Neural progenitor cell (in vitro differentiated cells): ENCODE data around the gene EYS.

ENCODE experiments used
- EZH2phosphoT487 ChIP-seq: fragments of 200-600 bp; sonication (generic); IDR thresholded peaks from 2 replicates; pipeline ENCODE4 v1.6.1; 2017; ENCODE audit warnings: antibody characterized with exemption
- TF ChIP-seq, protein P1 (sequence below): fragments of 200-600 bp; sonication (generic); IDR thresholded peaks from 2 replicates; pipeline ENCODE4 v1.5.1; 2017; ENCODE audit warnings: antibody characterized with exemption, mild to moderate bottlenecking

DNA sequence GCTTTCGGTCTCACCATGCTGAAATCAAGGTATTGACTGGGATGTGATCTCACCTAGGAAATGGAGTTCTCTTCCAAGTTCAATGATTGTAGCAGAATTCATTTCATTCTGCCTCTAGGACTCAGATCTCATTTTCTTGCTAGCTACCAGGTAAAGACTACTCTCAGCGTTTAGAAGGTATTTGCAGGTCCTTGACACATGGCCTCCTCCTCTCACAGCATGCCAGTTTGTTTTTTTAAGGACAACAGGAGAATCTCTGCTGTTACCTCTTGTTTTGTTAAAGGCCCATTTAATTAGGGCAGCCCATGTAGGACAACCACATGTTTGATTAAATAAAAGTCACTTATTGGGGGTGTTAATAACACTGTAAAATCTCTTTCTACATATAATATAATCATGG is 757.8 kb downstream of the EYS start:
- TF ChIP-seq, protein P1, sequence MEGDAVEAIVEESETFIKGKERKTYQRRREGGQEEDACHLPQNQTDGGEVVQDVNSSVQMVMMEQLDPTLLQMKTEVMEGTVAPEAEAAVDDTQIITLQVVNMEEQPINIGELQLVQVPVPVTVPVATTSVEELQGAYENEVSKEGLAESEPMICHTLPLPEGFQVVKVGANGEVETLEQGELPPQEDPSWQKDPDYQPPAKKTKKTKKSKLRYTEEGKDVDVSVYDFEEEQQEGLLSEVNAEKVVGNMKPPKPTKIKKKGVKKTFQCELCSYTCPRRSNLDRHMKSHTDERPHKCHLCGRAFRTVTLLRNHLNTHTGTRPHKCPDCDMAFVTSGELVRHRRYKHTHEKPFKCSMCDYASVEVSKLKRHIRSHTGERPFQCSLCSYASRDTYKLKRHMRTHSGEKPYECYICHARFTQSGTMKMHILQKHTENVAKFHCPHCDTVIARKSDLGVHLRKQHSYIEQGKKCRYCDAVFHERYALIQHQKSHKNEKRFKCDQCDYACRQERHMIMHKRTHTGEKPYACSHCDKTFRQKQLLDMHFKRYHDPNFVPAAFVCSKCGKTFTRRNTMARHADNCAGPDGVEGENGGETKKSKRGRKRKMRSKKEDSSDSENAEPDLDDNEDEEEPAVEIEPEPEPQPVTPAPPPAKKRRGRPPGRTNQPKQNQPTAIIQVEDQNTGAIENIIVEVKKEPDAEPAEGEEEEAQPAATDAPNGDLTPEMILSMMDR, result no peak
- TF ChIP-seq EZH2phosphoT487, result no peak
